ENCODE results near the gene TRO.

GRCh38 chrX:54926978-54927377 lies 6.4 kb downstream of the TRO start:
- TF ChIP-seq POLR2A (IDR thresholded peaks at IDR 0.05) (no peak), CTCF (IDR thresholded peaks at IDR 0.05) (no peak), POLR2AphosphoS5 (IDR thresholded peaks at IDR 0.05) (no peak)

Data from prostate gland (tissue), 2 donors.